ENCODE data around the gene ZNF831.

The ZNF831 gene

GRCh38 chr20:59250293-59250692 is 86.7 kb downstream of the ZNF831 start:
- TF ChIP-seq CTCF (IDR thresholded peaks at IDR 0.05; ENCODE audit: low read depth, low read length) = no peak
- no peak for DNase-seq (ENCODE audit: extremely low read depth, low read depth)

GRCh38 chr20:59253325-59253724 is 89.7 kb downstream of the ZNF831 start:
- no peak for TF ChIP-seq CTCF (IDR thresholded peaks at IDR 0.05; ENCODE audit: low read depth, low read length)
- no peak for DNase-seq (ENCODE audit: extremely low read depth, low read depth)

GRCh38 chr20:59253779-59254319 is 90.2 kb downstream of the ZNF831 start:
- TF ChIP-seq CTCF (IDR thresholded peaks at IDR 0.05; ENCODE audit: low read depth, low read length) = no peak
- no peak for DNase-seq (ENCODE audit: extremely low read depth, low read depth)

GRCh38 chr20:59255256-59255655 is 91.6 kb downstream of the ZNF831 start:
- TF ChIP-seq CTCF (IDR thresholded peaks at IDR 0.05; ENCODE audit: low read depth, low read length) = no peak

GRCh38 chr20:59258221-59258621 is 94.6 kb downstream of the ZNF831 start:
- TF ChIP-seq CTCF (IDR thresholded peaks at IDR 0.05; ENCODE audit: low read depth, low read length) = no peak
- no peak for DNase-seq (ENCODE audit: extremely low read depth, low read depth)

More at GRCh38 chr20:59255256-59255655, 91.6 kb downstream of the ZNF831 start:
- no peak for DNase-seq (ENCODE audit: extremely low read depth, low read depth)

GRCh38 chr20:59259946-59260345 is 96.3 kb downstream of the ZNF831 start:
- TF ChIP-seq CTCF (IDR thresholded peaks at IDR 0.05; ENCODE audit: low read depth, low read length) = no peak

GRCh38 chr20:59265298-59265697 is 101.7 kb downstream of the ZNF831 start:
- no peak for TF ChIP-seq CTCF (IDR thresholded peaks at IDR 0.05; ENCODE audit: low read depth, low read length)
- DNase-seq (ENCODE audit: extremely low read depth, low read depth) = no peak

More at GRCh38 chr20:59259946-59260345, 96.3 kb downstream of the ZNF831 start:
- no peak for DNase-seq (ENCODE audit: extremely low read depth, low read depth)

All from AG09319 (cell line).